GM13976 (cell line): ENCODE results near the gene HOXD11.

Experiments used
- DNase-seq: peaks from one replicate; pipeline ENCODE4 v3.0.0; 2012; ENCODE audit warnings: low spot score
- CTCF ChIP-seq: IDR thresholded peaks from 2 replicates; pipeline ENCODE4 v1.5.1; 2012; ENCODE audit warnings: borderline replicate concordance, mild to moderate bottlenecking; ENCODE audit not compliant: insufficient read depth; ENCODE audit errors: extremely low read depth, missing control alignments, control extremely low read depth
- in situ Hi-C: fragments of 300-500 bp; cut with MboI; formaldehyde crosslinking; loops from one replicate; pipeline ENCODE4 v1.12.0; 2022; ENCODE audit warnings: low sequenced_read_pairs, mixed read lengths, inconsistent platforms; ENCODE audit not compliant: unreplicated experiment

Gene HOXD11

GRCh38 chr2:176085120-176085788 lies 21.8 kb upstream of the HOXD11 start:
- in situ Hi-C loops: loop anchor here (25.0 kb wide), 1 partner anchor 723 kb away; no protein-coding TSS in a partner anchor
- no peak for TF ChIP-seq CTCF
- DNase-seq: peak; percentile 18

GRCh38 chr2:176085861-176086771 lies 21.0 kb upstream of the HOXD11 start:
- in situ Hi-C loops: loop anchor here (25.0 kb wide), 1 partner anchor 724 kb away; no protein-coding TSS in a partner anchor
- TF ChIP-seq CTCF: peak; percentile 37
- no peak for DNase-seq

- no peak for TF ChIP-seq CTCF
- no peak for DNase-seq
- in situ Hi-C loops: loop anchor here (25.0 kb wide), 1 partner anchor 725 kb away; no protein-coding TSS in a partner anchor
These were observed 19.6 kb upstream of the HOXD11 start for GRCh38 chr2:176087330-176088047.

- TF ChIP-seq CTCF: peak; percentile 81
- in situ Hi-C loops: loop anchor here (25.0 kb wide), 1 partner anchor 726 kb away; no protein-coding TSS in a partner anchor
- DNase-seq: peak; percentile 76
These were observed 18.8 kb upstream of the HOXD11 start for GRCh38 chr2:176088048-176088936.

- in situ Hi-C loops: loop anchor here (25.0 kb wide), 1 partner anchor 727 kb away; no protein-coding TSS in a partner anchor
- no peak for DNase-seq
- no peak for TF ChIP-seq CTCF
These were observed 17.9 kb upstream of the HOXD11 start for GRCh38 chr2:176088937-176089842.
